ENCODE measurements around the gene TOR1A. TPM values are rescaled to one million over a fixed set of nuclear protein-coding genes. Genes with fewer than 3 reads are reported as not detected.

The TOR1A gene
- total RNA-seq, 2 experiments from 2014 or later: 31.9 to 32.4 TPM

DNA sequence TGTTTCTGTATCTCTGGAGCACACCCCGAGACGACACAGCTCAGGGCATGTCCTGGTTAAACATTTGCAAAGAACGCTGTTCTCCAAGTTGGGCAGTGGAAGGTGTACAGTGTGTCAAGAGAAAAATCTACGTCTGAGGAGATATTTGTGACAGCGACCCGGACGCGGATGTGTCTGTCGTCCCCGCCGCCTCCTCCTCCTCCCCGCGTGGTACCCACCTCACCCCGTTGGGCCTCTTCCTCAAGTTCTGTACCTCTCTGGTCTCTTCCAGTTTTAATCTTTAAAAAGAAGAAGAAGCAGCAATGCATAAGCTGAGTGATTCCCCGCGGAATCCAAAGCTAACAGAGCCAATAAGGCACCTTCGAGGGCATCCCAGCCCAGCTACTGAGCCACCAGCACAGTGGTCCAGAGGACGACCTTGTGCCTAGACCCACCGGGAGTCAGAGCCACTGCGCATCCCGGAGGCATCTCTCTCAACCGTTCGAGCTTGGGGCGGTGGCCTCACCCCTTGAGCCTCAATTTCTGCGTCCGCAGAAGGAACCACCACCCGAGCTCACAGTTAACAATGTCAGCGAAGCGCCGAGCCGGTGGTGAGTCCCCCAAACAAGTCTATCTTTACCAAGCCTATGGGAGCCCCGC lies 10.7 kb upstream of the TOR1A start:
- DNase-seq (peak; percentile 60), ATAC-seq (no peak)
- peaks cover 46% of the 10 kb centered on the region for H3K36me3 Mint-ChIP-seq (ENCODE audit: low read depth)
- peaks cover 49% of the 10 kb centered on the region for H3K4me1 Mint-ChIP-seq (ENCODE audit: low read depth)
- intact Hi-C loops (cut with micrococcal nuclease): loop anchor here (5.0 kb wide), 1 partner anchor 48 kb away; no protein-coding TSS in a partner anchor
- ChIA-PET CTCF (interaction anchor here (1.2 kb wide), 1 partner anchor 34 kb away, joined by 4 read pairs; no protein-coding TSS in a partner anchor), POLR2A (interaction anchor here (0.8 to 4.4 kb wide), 12 partner anchors 8 to 52 kb away, joined by 3 to 44 read pairs (median 6); partner anchors contain the start of genes TOR1A and TOR1B)
- H3K27ac Mint-ChIP-seq: peak overlapping the region; percentile 92
- H3K4me3 Mint-ChIP-seq: peak overlapping the region; percentile 85
- TF ChIP-seq, protein P1, sequence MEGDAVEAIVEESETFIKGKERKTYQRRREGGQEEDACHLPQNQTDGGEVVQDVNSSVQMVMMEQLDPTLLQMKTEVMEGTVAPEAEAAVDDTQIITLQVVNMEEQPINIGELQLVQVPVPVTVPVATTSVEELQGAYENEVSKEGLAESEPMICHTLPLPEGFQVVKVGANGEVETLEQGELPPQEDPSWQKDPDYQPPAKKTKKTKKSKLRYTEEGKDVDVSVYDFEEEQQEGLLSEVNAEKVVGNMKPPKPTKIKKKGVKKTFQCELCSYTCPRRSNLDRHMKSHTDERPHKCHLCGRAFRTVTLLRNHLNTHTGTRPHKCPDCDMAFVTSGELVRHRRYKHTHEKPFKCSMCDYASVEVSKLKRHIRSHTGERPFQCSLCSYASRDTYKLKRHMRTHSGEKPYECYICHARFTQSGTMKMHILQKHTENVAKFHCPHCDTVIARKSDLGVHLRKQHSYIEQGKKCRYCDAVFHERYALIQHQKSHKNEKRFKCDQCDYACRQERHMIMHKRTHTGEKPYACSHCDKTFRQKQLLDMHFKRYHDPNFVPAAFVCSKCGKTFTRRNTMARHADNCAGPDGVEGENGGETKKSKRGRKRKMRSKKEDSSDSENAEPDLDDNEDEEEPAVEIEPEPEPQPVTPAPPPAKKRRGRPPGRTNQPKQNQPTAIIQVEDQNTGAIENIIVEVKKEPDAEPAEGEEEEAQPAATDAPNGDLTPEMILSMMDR (IDR thresholded peaks at IDR 0.05): no peak
- no peaks in the 10 kb centered on the region for H3K27me3 Mint-ChIP-seq
- no peaks in the 10 kb centered on the region for H3K9me3 Mint-ChIP-seq

DNA sequence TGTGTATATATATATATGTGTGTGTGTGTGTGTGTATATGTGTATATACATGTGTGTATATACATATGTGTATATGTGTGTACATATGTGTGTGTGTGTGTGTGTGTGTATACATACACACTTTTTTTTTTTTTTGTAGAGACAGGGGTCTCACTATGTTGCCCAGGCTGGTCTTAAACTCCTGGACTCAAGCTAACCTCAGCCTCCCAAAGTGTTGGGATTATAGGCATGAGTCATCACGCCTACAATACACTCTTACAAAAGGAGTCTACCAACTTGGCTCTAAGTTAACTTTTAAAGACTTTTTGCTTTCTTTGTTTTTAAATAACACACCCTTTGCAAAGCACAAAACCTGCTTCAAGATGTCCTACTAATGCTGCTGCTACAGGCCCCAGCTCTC lies 9.0 kb upstream of the TOR1A start:
- peak overlapping the region; percentile 13 for H3K27ac Mint-ChIP-seq
- H3K4me3 Mint-ChIP-seq: peak overlapping the region; percentile 85
- peaks cover 34% of the 10 kb centered on the region for H3K4me1 Mint-ChIP-seq (ENCODE audit: low read depth)
- H3K36me3 Mint-ChIP-seq (ENCODE audit: low read depth): peaks cover 58% of the 10 kb centered on the region
- intact Hi-C loops (cut with micrococcal nuclease): loop anchor here (5.0 kb wide), 1 partner anchor 49 kb away; no protein-coding TSS in a partner anchor
- DNase-seq (no peak), ATAC-seq (no peak)
- ChIA-PET CTCF (no interaction called here), POLR2A (no interaction called here)
- TF ChIP-seq, protein P1 (IDR thresholded peaks at IDR 0.05): no peak
- H3K27me3 Mint-ChIP-seq: no peaks in the 10 kb centered on the region
- H3K9me3 Mint-ChIP-seq: no peaks in the 10 kb centered on the region

DNA sequence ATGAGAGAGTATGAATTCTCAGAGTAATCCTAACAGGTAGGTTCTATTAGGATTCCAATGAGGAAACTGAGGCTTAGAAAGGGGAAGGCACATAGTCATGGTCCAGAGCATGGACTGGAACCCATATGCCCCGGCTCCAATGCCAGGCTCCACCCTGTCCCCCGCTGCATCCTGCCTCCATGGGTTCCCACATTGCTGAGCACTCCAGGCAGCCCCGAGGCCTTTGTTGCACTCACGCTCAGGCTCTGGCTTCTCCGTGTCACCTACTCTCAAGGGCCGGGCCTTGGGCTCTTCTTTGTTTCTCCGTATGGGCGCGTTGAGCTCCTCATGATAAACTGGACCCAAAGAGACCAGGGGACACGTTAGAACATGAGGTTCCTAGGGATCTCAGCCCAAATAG lies 5.0 kb upstream of the TOR1A start:
- CTCF ChIA-PET: interaction anchor here (1.6 kb wide), 1 partner anchor 91 kb away, joined by 4 read pairs; no protein-coding TSS in a partner anchor
- Mint-ChIP-seq H3K9me3 (no peaks in the 10 kb centered on the region), H3K4me3 (no peak overlapping the region), H3K27ac (peak overlapping the region; percentile 67), H3K36me3 (ENCODE audit: low read depth) (peaks cover 43% of the 10 kb centered on the region), H3K27me3 (no peaks in the 10 kb centered on the region), H3K4me1 (ENCODE audit: low read depth) (peaks cover 11% of the 10 kb centered on the region)
- POLR2A ChIA-PET: interaction anchor here (1.4 kb wide), 2 partner anchors 9 to 40 kb away, joined by 4 to 7 read pairs; no protein-coding TSS in a partner anchor
- TF ChIP-seq, protein P1 (IDR thresholded peaks at IDR 0.05): no peak
- intact Hi-C loops (cut with micrococcal nuclease): no loop called here
- ATAC-seq: no peak
- no peak for DNase-seq

DNA sequence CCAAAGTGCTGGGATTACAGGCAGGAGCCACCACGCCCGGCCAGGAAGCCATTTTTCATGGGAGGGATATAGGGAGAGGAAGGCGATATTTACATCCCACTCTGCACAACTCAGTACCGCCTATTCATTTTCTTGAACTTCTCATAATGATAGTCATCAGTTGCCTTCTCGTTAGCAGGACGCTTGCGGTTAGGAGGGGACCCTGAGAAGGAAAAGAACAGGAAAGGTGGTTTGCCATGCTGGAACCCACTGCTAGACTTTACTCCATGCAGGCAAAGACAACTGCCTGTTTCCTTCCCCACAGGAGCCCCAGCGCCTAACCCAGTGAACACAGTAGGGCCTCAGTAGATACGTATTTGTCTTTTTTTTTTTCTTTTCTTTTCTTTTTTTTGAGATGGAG lies 4.1 kb upstream of the TOR1A start:
- Mint-ChIP-seq H3K36me3 (ENCODE audit: low read depth) (peaks cover 37% of the 10 kb centered on the region), H3K27me3 (no peaks in the 10 kb centered on the region), H3K4me1 (ENCODE audit: low read depth) (peaks cover 4% of the 10 kb centered on the region), H3K4me3 (no peak overlapping the region), H3K27ac (peak overlapping the region; percentile 67), H3K9me3 (no peaks in the 10 kb centered on the region)
- no peak for ATAC-seq
- ChIA-PET CTCF (no interaction called here), POLR2A (interaction anchor here (1.4 kb wide), 1 partner anchor 41 kb away, joined by 4 read pairs; no protein-coding TSS in a partner anchor)
- TF ChIP-seq, protein P1 (IDR thresholded peaks at IDR 0.05): no peak
- no peak for DNase-seq
- intact Hi-C loops (cut with micrococcal nuclease): no loop called here

DNA sequence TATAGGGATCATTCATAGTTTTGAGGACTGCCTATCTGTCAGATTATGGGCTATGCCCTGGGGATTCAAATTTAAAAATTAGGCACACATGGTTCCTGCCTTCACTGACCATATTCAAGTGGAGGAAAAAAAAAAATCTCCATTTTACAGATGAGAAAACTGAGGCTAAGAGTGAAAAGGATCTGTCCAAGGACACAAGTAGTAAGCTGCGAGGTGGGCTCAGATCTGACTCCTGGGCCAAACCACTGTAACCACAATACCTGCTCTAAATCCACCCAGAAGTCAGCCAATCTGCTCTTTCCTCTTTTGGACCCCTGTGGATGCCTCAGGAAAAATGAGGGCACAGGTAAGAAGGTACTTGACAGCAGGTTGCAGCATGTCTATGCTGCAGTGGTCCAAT lies 2.8 kb upstream of the TOR1A start:
- Mint-ChIP-seq H3K27me3 (no peaks in the 10 kb centered on the region), H3K4me1 (ENCODE audit: low read depth) (peaks cover 12% of the 10 kb centered on the region), H3K9me3 (no peaks in the 10 kb centered on the region), H3K27ac (no peak overlapping the region), H3K4me3 (no peak overlapping the region), H3K36me3 (ENCODE audit: low read depth) (peaks cover 43% of the 10 kb centered on the region)
- intact Hi-C loops (cut with micrococcal nuclease): no loop called here
- ATAC-seq (no peak), DNase-seq (no peak)
- TF ChIP-seq, protein P1 (IDR thresholded peaks at IDR 0.05): no peak
- CTCF ChIA-PET: no interaction called here
- POLR2A ChIA-PET: interaction anchor here (0.7 to 1.4 kb wide), 4 partner anchors 9 to 317 kb away, joined by 3 to 7 read pairs (median 3); partner anchors contain the start of genes C9orf78 and USP20

Data from activated CD8-positive, alpha-beta T cell treated with anti-CD3 and anti-CD28 coated beads for 36 hours (primary cell).